ENCODE results near the gene TMEM144. TPM values are rescaled to one million over a fixed set of nuclear protein-coding genes. Genes with fewer than 3 reads are reported as not detected.
"Not testable (repeated sequence)": the region's sequence is repeated elsewhere in the genome, so short reads cannot be mapped to it uniquely, and the experiment has no call there.

Gene TMEM144
- total RNA-seq, 2 experiments from 2014 or later, result 0.29 TPM; not detected in 1

- Mint-ChIP-seq H3K27ac (no peak overlapping the region), H3K36me3 (no peaks in the 10 kb centered on the region), H3K4me3 (no peak overlapping the region), H3K27me3 (peaks cover 9% of the 10 kb centered on the region), H3K4me1 (ENCODE audit: low read depth) (peaks cover 6% of the 10 kb centered on the region), H3K9me3 (no peaks in the 10 kb centered on the region)
- DNase-seq, result no peak
- intact Hi-C loops (cut with micrococcal nuclease), result loop anchor here (1.0 to 10.0 kb wide), 5 partner anchors 63 to 949 kb away; no protein-coding TSS in a partner anchor
- POLR2A ChIA-PET, result no interaction called here
- CTCF ChIA-PET, result interaction anchor here (0.5 to 3.0 kb wide), 11 partner anchors 12 to 596 kb away, joined by 3 to 10 read pairs (median 3); no protein-coding TSS in a partner anchor
These were observed 45.5 kb downstream of the TMEM144 start for GRCh38 chr4:158255727-158256324.

DNA sequence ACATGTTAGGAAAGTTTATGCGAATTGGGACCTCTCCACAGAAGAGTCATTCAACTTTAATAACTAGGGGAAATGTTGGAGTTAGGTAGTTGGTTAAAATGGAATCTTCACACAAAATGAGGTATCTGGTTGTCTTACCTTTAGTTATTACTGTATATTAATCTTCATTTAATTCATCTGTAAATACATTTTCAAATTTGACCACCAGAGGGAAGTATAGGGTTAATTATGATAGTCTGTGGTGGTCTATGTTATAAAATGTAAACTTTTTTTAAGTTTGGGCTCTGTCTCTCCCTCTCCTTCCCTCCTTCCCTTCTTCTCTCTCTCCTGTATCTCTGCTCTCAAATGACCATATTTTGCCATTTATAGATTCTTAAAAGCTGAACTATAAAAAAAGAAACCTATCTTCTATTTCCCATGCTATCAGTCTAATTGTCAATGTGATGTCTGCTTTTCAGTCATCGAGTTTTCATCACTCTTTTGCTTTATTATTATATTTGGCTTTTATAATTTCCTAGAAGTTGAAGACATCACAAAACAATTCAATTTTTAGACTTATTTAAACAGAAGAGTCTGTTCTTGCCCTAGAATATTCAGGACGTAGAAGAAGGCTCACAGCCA, 49.8 kb downstream of the TMEM144 start:
- Mint-ChIP-seq H3K4me1 (ENCODE audit: low read depth) (no peaks in the 10 kb centered on the region), H3K27me3 (peaks cover 1% of the 10 kb centered on the region), H3K27ac (no peak overlapping the region), H3K4me3 (no peak overlapping the region), H3K9me3 (no peaks in the 10 kb centered on the region), H3K36me3 (no peaks in the 10 kb centered on the region)
- DNase-seq, result no peak
- CTCF ChIA-PET, result interaction anchor here (0.6 to 1.0 kb wide), 4 partner anchors 9 to 567 kb away, joined by 3 to 4 read pairs (median 3); no protein-coding TSS in a partner anchor
- intact Hi-C loops (cut with micrococcal nuclease), result loop anchor here (1.0 to 10.0 kb wide), 4 partner anchors 235 to 945 kb away; no protein-coding TSS in a partner anchor
- POLR2A ChIA-PET, result no interaction called here

- Mint-ChIP-seq H3K9me3 (no peaks in the 10 kb centered on the region), H3K27ac (no peak overlapping the region), H3K27me3 (peaks cover 1% of the 10 kb centered on the region), H3K36me3 (no peaks in the 10 kb centered on the region), H3K4me3 (no peak overlapping the region), H3K4me1 (ENCODE audit: low read depth) (no peaks in the 10 kb centered on the region)
- DNase-seq, result no peak
- intact Hi-C loops (cut with micrococcal nuclease), result no loop called here
- ChIA-PET POLR2A (no interaction called here), CTCF (no interaction called here)
These were observed 51.2 kb downstream of the TMEM144 start for GRCh38 chr4:158261480-158261879.

GRCh38 chr4:158268553-158268952, 58.3 kb downstream of the TMEM144 start:
- Mint-ChIP-seq H3K36me3 (no peaks in the 10 kb centered on the region), H3K27ac (no peak overlapping the region), H3K9me3 (no peaks in the 10 kb centered on the region), H3K4me1 (ENCODE audit: low read depth) (no peaks in the 10 kb centered on the region), H3K27me3 (no peaks in the 10 kb centered on the region), H3K4me3 (no peak overlapping the region)
- CTCF ChIA-PET, result interaction anchor here (0.9 kb wide), 1 partner anchor 8 kb away, joined by 3 read pairs; no protein-coding TSS in a partner anchor
- intact Hi-C loops (cut with micrococcal nuclease), result no loop called here
- DNase-seq, result no peak
- POLR2A ChIA-PET, result no interaction called here

DNA sequence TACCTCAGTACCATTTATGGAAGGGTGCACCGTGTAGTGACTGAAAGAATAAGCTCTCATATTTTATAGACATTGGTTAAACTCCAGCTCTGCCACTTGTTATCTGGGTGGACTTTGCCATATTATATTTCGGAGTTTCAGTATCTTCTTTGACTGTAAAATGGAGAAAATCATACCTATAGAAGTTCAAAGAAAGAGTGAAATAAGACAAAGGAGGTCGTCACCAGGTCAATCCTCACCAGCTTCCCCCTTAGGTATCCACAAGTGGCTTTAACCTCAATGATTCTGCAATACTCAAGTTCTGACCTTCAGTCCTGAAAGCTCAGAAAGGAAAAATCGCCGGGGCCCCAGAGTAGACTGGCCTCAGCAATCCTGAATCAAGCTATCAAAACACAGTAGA, 64.3 kb downstream of the TMEM144 start:
- no peak overlapping the region for H3K27ac Mint-ChIP-seq
- CTCF ChIA-PET, result interaction anchor here (1.1 kb wide), 1 partner anchor 104 kb away, joined by 3 read pairs; no protein-coding TSS in a partner anchor
- no peak overlapping the region for H3K4me3 Mint-ChIP-seq
- H3K4me1 Mint-ChIP-seq (ENCODE audit: low read depth), result no peaks in the 10 kb centered on the region
- H3K9me3 Mint-ChIP-seq, result no peaks in the 10 kb centered on the region
- POLR2A ChIA-PET, result no interaction called here
- intact Hi-C loops (cut with micrococcal nuclease), result no loop called here
- DNase-seq, result no peak
- H3K36me3 Mint-ChIP-seq, result no peaks in the 10 kb centered on the region
- H3K27me3 Mint-ChIP-seq, result peaks cover 2% of the 10 kb centered on the region

GRCh38 chr4:158277558-158277957, 67.3 kb downstream of the TMEM144 start:
- no peak for DNase-seq
- H3K4me1 Mint-ChIP-seq (ENCODE audit: low read depth), result no peaks in the 10 kb centered on the region
- POLR2A ChIA-PET, result no interaction called here
- no peak overlapping the region for H3K27ac Mint-ChIP-seq
- no peaks in the 10 kb centered on the region for H3K36me3 Mint-ChIP-seq
- peaks cover 2% of the 10 kb centered on the region for H3K27me3 Mint-ChIP-seq
- intact Hi-C loops (cut with micrococcal nuclease), result no loop called here
- CTCF ChIA-PET, result interaction anchor here (1.4 to 2.5 kb wide), 2 partner anchors 17 to 23 kb away, joined by 3 to 10 read pairs; no protein-coding TSS in a partner anchor
- no peaks in the 10 kb centered on the region for H3K9me3 Mint-ChIP-seq
- H3K4me3 Mint-ChIP-seq, result no peak overlapping the region

GRCh38 chr4:158279052-158279451, 68.8 kb downstream of the TMEM144 start:
- H3K27me3 Mint-ChIP-seq; H3K4me3 Mint-ChIP-seq; H3K4me1 Mint-ChIP-seq (ENCODE audit: low read depth); intact Hi-C loops (cut with micrococcal nuclease); POLR2A ChIA-PET; H3K36me3 Mint-ChIP-seq; H3K9me3 Mint-ChIP-seq; H3K27ac Mint-ChIP-seq; DNase-seq; CTCF ChIA-PET: not testable (repeated sequence)

DNA sequence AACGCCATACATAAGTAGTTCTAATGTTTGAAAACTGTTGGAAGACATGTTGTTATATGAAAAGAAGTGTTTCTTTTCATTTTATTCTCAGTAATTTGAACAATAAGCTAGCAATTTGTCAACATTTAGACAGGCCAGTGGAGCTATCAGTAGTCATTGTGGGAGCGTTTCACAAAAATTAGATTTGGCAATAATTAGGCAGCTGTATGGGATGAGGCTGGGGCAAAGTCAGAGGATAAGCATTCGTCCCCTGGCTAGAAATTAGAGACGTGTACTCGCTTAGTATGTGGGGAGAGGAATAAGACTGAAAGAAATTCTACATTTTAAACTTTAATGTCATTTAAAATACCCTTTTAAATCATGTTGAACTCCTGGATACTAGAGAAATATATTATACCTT, 70.6 kb downstream of the TMEM144 start:
- Mint-ChIP-seq H3K9me3 (no peaks in the 10 kb centered on the region), H3K27me3 (peaks cover 2% of the 10 kb centered on the region), H3K4me1 (ENCODE audit: low read depth) (no peaks in the 10 kb centered on the region), H3K4me3 (no peak overlapping the region), H3K36me3 (no peaks in the 10 kb centered on the region), H3K27ac (no peak overlapping the region)
- intact Hi-C loops (cut with micrococcal nuclease), result no loop called here
- no peak for DNase-seq
- POLR2A ChIA-PET, result no interaction called here
- CTCF ChIA-PET, result no interaction called here

GRCh38 chr4:158282252-158282651, 72.0 kb downstream of the TMEM144 start:
- ChIA-PET POLR2A (no interaction called here), CTCF (no interaction called here)
- H3K36me3 Mint-ChIP-seq, result no peaks in the 10 kb centered on the region
- H3K27me3 Mint-ChIP-seq, result no peaks in the 10 kb centered on the region
- no peaks in the 10 kb centered on the region for H3K4me1 Mint-ChIP-seq (ENCODE audit: low read depth)
- no peak overlapping the region for H3K27ac Mint-ChIP-seq
- no peak for DNase-seq
- no peaks in the 10 kb centered on the region for H3K9me3 Mint-ChIP-seq
- intact Hi-C loops (cut with micrococcal nuclease), result no loop called here
- no peak overlapping the region for H3K4me3 Mint-ChIP-seq

GRCh38 chr4:158285429-158286216, 75.3 kb downstream of the TMEM144 start:
- H3K9me3 Mint-ChIP-seq, result no peaks in the 10 kb centered on the region
- H3K27me3 Mint-ChIP-seq, result no peaks in the 10 kb centered on the region
- intact Hi-C loops (cut with micrococcal nuclease), result no loop called here
- H3K27ac Mint-ChIP-seq, result no peak overlapping the region
- no peaks in the 10 kb centered on the region for H3K4me1 Mint-ChIP-seq (ENCODE audit: low read depth)
- no peaks in the 10 kb centered on the region for H3K36me3 Mint-ChIP-seq
- DNase-seq, result no peak
- CTCF ChIA-PET, result no interaction called here
- H3K4me3 Mint-ChIP-seq, result no peak overlapping the region
- POLR2A ChIA-PET, result no interaction called here

GRCh38 chr4:158290912-158291311, 80.6 kb downstream of the TMEM144 start:
- H3K36me3 Mint-ChIP-seq, result no peaks in the 10 kb centered on the region
- no peaks in the 10 kb centered on the region for H3K4me1 Mint-ChIP-seq (ENCODE audit: low read depth)
- ChIA-PET CTCF (no interaction called here), POLR2A (no interaction called here)
- H3K9me3 Mint-ChIP-seq, result peaks cover 10% of the 10 kb centered on the region
- DNase-seq, result no peak
- H3K4me3 Mint-ChIP-seq, result no peak overlapping the region
- intact Hi-C loops (cut with micrococcal nuclease), result no loop called here
- H3K27ac Mint-ChIP-seq, result no peak overlapping the region
- no peaks in the 10 kb centered on the region for H3K27me3 Mint-ChIP-seq

DNA sequence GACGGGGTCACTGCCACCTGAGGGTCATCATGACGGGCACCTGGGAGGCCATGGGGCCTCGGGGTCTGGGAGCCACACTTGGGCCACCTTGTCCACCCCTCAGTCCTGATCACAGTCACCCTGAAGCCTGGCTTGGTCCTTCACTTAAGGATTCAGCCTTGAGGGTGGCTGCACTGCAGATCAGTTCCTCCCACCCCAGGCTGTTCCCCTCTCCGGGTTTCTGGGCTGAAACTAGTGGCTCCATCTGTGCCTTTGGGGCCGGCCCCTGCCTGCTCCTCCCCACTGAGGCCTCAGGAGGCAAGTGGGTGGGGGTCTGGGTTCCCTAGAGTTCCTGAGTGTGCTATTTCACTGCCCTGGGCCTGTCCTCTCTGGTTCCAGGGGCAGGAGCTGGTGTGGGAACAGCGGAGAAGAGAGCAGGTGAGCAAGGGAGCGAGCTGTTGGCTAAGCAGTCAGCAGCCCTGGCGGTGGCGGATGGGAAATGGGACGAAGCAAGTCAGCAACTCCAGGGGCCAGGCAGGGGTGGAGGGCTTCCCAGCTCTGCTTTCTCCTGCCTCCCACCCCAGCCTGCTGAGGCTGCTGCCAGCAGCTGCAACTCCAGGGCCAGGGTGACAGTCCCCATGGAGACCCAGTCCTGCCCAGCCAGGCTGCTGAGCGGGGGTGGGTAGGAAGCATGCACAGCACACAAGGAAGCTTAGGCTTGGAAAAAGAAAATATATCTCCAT, 81.2 kb downstream of the TMEM144 start:
- Mint-ChIP-seq H3K36me3 (no peaks in the 10 kb centered on the region), H3K27me3 (no peaks in the 10 kb centered on the region)
- POLR2A ChIA-PET, result no interaction called here

More for the DNA sequence above, 81.2 kb downstream of the TMEM144 start:
- intact Hi-C loops (cut with micrococcal nuclease), result no loop called here
- Mint-ChIP-seq H3K27ac (no peak overlapping the region), H3K9me3 (peaks cover 10% of the 10 kb centered on the region), H3K4me1 (ENCODE audit: low read depth) (no peaks in the 10 kb centered on the region), H3K4me3 (no peak overlapping the region)
- no peak for DNase-seq
- CTCF ChIA-PET, result no interaction called here

Measured in activated CD4-positive, alpha-beta memory T cell treated with anti-CD3 and anti-CD28 coated beads for 36 hours (primary cell).